ENCODE measurements around the gene CLPSL2.

Gene CLPSL2

DNA sequence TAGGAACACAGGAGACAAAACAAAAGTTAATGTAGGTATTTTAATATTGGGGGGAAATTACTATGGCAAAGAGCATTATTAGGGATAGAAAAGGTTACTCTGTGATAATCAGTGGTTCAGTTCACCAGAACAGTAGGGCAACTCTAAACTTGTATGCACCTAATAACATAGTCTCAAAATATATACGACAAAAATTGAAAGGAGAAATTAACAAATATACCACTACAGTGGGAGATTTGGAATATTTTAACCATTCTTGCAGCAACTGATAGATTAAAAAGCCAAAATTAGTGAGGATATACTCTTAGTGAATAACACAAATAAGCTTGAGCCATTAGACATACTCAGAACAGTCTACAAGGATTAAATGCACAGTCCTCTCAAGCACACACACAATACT is 28.5 kb upstream of the CLPSL2 start:
- no peak for DNase-seq

DNA sequence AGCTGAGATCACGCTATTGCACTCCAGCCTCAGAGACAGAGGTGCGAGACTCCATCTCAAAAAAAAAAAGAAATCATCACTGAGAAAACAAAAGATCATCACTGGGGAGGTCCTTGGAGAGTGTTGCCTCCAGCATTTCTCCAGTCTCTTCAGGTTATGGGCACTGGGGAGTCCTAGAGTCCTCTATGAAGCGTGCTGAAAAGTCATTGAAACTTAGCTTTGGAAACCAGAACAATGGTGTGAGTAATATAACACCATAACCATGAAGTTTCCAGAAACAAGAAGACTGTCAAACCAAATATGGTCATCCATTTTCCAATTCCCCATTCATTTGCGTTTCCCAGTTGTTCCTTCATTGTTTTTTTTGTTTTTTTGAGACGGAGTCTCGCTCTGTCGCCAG is 25.8 kb upstream of the CLPSL2 start:
- no peak for DNase-seq

GRCh38 chr6:35751594-35751993 is 24.8 kb upstream of the CLPSL2 start:
- DNase-seq: no peak

DNA sequence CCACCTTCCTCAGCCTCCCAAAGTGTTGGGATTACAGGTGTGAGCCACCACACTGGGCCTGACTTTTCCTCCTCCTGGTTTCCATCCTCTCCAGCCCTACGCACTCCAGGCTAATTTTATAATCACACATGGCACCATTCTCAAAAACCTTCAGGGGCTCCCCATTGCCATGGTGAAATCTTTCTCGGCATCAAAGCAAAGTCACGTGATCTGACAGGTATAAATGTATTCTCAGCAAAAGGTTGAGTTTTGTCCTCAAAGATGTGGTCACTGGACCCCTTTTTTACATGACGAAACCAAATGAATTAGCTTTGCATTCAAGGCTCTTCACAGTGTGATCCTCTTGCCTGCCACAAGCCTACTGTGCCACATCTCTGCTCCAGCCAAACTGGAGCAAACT is 24.1 kb upstream of the CLPSL2 start:
- DNase-seq: no peak

GRCh38 chr6:35754452-35755277 is 21.7 kb upstream of the CLPSL2 start:
- no peak for DNase-seq

DNA sequence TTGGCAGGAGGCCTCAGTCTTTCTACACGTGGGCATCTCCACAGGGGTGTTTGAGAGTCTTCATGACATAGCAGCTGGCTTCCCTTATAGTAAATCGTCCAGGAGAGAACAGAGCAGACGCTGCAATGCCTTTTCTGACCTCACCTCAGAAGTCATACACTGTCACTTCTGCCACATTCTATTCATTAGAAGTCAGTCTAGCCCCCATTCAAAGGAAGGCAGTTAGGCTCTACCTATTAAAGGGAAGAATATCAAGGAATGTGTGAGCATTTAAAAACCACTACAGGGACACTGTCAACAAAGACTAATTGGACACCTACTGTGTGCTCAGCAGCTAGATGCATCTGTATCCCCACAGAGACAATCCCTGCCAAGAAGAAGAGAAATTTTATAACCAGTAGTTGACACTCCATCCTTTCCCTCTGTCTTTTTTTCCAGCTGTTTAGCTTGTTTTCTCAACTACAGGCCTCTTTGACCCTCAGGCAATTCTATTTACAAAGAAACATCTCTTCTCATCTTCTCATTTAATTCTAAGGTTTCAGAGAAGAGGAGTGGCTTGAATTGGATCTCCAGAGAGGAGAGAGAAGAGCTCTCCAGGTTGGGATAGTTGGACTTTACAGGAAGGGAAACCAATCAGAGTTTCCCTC is 21.0 kb upstream of the CLPSL2 start:
- no peak for DNase-seq

DNA sequence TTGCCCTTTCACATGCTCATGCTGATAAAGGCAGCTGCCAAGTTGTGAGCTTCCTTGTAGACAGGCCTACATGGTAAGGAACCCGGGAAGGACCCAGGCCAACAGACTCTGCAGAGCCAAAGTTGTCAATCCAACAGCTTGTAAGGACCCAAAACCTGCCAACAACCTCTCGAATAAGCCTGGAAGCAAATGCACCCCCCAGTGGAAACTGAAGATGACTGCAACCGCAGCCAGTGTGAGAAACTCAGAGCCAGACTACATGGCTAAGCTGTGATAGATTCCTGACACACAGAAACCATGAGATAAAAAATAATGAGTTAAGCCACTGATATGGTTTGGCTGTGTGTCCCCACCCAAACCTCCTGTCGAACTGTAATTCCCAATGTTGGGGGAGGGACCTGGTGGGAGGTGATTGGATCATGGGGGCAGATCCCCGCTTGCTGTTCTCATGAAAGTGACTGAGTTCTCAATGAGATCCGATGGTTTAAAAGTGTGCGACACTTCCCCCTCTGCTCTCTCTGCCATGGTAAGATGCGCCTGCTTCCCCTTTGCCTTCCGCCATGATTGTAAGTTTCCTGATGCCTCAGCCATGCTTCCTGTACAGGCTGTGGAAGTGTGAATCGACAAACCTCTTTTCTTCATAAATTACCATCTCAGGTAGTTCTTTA is 18.8 kb upstream of the CLPSL2 start:
- peak in 1 of 2 experiments; percentile 14 for DNase-seq

GRCh38 chr6:35759426-35759825 is 17.0 kb upstream of the CLPSL2 start:
- no peak for DNase-seq

- no peak for DNase-seq
Measured at GRCh38 chr6:35765739-35766138, 10.7 kb upstream of the CLPSL2 start.

DNA sequence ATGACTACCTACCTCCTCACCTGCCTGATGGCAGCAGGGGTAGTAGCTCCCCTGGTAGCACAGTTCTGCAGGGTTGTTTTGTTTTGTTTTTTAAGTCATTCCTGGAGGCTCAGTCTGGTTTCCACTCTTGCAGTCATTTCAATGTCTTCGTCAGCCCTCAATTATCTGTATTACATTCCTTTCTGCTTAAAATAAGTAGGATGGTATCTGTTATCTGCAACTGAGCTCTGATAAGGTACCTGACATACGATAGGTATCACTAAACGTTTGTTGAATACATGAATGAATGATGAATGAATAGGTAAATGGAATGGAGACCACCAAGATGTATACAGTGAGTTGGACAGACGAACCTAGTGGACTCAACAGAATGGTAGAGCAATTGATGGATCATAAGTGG is 7.2 kb upstream of the CLPSL2 start:
- no peak for DNase-seq

- DNase-seq: no peak
Measured at GRCh38 chr6:35771343-35771627, 5.1 kb upstream of the CLPSL2 start.

- DNase-seq: no peak
Measured at GRCh38 chr6:35774116-35774794, 2.1 kb upstream of the CLPSL2 start.

DNA sequence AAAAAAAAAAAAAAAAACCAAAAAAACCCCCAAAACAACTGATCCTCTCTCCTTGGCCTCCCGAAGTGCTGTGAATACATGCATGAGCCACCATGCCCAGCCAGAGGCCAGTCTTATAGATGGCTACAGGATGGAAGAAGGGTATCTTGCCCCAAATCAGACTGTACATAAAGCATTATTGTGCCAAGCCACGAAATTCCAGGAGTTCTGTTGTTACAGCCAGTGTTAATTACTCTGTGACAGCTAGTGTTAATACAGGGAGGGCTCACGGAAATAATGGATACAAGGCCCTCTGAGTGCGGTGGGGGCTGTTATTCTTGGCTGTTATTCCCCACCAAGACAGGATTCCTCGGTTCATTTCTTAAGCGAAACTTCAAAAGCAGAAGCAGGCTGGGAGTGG is 1.4 kb upstream of the CLPSL2 start:
- DNase-seq: no peak

DNA sequence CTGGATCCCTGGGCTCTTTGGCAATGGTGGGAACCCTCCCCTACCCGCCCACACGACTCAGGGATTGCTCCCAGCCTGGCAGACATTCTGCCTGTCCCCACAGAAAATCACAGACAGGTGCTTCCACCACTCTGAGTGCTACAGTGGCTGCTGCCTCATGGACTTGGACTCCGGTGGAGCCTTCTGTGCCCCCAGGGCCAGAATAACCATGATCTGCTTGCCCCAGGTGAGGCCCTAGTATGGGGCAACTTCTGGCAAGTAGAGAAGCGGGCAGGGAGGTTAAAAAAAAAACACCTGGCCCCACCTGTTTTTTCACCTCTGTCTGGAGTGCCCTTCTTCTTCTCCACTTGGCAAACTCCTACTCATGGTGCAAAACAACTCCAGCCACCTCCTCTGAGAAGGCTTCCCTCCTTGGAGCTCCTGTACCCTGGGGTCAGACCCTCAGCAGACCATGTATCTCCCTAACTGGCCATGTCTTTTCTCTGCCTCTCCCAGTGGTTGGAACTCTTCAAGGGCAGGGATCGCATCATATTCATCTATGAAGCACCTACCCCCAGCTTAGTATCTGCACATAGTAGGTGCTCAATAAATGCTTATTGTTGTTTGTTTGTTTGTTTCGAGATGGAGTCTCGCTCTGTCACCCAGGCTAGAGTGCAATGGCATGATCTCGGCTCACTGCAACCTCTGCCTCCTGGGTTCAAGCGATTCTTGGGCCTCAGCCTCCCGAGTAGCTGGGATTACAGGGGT is 1.1 kb downstream of the CLPSL2 start:
- no peak for DNase-seq

GRCh38 chr6:35778437-35778836 is 2.0 kb downstream of the CLPSL2 start:
- no peak for DNase-seq

DNA sequence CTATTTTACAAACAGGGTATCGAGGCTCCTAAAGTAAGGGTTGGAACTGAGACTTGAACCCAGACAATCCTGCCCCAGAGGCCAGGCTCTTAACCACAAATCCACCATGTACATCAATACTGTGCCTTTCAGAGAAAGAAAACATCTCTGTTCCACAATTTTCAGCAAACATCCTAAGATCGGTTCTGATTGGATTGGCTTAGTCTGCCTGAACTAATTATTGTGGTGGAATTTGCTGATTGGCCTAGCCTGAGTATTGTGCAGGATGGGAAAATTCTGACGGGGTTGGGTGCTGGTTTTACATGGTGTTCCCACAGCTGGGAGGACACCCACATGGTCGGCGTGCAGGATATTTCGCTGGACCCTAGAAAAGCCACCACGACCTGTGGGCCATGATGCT is 4.3 kb downstream of the CLPSL2 start, which contains the start of gene CLPSL1:
CLPSL1 (plus strand) TSS at position 301 of the 400 bp plus-strand sequence; CDS start at position 393, 92 bp downstream.
- no peak for DNase-seq

DNA sequence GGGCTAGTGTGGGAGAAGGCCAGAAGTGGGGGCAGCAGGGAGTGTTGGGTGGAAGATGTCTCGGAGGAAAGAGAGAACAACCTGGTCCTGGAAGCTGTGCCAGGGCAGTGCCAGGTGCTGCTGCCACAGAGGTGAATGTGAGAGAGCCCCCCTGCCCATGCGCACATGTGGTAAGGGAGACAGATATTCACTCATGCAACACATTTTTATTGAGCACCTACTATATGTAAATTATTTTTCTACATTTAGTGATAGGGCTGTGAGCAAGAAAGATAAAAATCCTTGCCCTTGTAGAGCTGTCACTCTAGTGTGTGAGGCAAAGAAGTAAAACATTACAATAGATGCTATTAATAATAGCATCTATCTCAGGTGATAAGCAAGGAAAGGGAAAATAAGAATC is 4.9 kb downstream of the CLPSL2 start:
- no peak for DNase-seq

- no peak for DNase-seq
Measured at GRCh38 chr6:35782424-35782823, 6.0 kb downstream of the CLPSL2 start.

DNA sequence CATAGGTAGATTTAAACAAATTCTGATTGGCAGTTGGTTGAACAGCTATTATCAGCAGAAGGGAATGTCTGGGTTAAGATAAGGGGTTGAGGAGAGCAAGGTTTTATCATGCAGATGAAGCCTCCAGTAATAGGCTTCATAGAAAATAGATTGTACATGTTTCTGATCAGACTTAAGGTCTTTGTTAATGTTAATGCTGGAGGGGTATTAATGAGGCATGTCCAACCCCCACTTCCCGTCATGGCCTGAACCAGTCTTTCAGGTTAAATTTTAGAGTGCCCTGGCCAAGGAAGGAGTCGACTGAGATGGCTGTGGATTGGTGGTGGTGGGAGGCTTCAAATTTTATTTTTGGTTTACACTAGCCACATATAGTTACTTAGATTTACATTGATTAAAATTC is 7.8 kb downstream of the CLPSL2 start:
- no peak for DNase-seq

- no peak for DNase-seq
Measured at GRCh38 chr6:35786272-35786671, 9.9 kb downstream of the CLPSL2 start.

DNA sequence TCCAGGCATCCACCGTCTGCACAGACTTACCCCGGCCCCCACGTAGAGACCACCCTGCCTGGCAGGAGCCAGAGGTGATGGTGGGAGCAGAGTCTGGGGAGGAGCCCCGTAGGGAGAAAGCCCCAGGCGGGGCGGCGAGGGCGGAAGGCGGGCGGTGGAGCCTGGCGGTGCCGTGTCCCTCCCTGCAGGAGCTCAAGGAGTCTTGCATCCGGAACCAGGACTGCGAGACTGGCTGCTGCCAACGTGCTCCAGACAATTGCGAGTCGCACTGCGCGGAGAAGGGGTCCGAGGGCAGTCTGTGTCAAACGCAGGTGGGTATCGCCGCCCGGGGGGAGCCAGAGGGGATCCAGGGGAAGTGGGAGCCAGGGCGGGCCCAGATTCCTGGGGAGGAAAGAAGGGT is 10.4 kb downstream of the CLPSL2 start:
- DNase-seq: no peak

DNA sequence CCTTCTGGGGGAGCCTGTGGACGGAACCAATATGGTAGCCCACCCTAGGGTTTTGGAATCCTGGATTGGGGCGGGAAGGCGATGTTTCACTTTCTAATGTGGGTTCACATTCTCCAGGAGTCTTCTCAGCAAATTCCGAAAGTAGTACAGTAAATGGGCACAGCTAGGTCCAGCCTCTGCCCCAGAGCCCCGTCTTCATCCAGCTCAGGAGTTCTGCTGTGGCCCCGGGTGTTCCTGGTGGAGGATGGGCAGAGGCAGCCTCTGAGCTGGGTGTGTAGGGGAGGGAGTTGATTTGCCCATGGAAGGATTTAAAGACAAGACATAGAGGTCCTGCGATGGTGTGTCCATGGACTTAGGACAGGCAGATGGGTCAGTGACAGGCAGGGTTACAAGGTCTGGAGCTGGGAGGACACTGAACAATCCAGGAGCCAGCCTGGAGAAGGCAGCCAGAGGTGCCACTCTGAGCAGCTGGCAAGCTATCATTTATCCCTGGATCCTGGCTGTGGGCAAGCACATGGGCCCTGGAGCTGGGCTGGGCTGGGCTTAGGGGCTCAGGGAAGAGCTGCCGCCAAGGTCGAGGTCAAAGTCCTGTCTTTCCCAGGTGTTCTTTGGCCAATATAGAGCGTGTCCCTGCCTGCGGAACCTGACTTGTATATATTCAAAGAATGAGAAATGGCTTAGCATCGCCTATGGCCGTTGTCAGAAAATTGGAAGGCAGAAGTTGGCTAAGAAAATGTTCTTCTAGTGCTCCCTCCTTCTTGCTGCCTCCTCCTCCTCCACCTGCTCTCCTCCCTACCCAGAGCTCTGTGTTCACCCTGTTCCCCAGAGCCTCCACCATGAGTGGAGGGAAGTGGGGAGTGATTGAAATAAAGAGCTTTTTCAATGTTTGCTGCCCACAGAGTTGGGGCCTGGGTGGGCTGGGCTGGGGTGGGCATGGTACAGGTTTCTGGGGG is 11.1 kb downstream of the CLPSL2 start:
- no peak for DNase-seq

Data from SW 1271 (cell line).